Hepatocyte (in vitro differentiated cells): ENCODE measurements around the gene CA5B.

ENCODE experiments used
- EZH2 ChIP-seq: fragments of 200-600 bp; sonication (generic); IDR thresholded peaks from 2 replicates; pipeline ENCODE4 v1.6.1; 2016; ENCODE audit warnings: antibody characterized with exemption, mild to moderate bottlenecking, borderline replicate concordance
- TF ChIP-seq, protein P1 (sequence below): fragments of 200-600 bp; sonication (generic); IDR thresholded peaks from 2 replicates; pipeline ENCODE4 v1.5.1; 2016; ENCODE audit warnings: antibody characterized with exemption, mild to moderate bottlenecking; ENCODE audit not compliant: poor library complexity

DNA sequence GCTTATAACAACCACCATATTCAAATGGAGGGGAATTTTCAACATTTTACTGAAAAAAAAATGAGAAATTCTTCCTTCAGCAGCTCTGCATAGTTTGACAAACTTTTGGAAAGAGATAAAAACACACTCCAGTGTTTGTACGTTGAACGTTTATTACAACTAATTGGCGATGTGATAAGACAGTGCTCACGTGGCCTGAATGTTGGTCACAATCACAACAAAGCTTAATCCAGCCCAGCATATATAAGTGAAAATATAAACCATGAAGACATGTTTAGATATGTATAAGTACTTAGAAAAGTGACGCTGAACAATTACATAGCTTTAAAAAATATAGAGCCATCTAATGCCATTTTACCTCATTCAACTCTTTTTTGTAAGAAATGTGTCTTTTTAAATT is 87.9 kb downstream of the CA5B start:
- TF ChIP-seq EZH2 = no peak
- TF ChIP-seq, protein P1, sequence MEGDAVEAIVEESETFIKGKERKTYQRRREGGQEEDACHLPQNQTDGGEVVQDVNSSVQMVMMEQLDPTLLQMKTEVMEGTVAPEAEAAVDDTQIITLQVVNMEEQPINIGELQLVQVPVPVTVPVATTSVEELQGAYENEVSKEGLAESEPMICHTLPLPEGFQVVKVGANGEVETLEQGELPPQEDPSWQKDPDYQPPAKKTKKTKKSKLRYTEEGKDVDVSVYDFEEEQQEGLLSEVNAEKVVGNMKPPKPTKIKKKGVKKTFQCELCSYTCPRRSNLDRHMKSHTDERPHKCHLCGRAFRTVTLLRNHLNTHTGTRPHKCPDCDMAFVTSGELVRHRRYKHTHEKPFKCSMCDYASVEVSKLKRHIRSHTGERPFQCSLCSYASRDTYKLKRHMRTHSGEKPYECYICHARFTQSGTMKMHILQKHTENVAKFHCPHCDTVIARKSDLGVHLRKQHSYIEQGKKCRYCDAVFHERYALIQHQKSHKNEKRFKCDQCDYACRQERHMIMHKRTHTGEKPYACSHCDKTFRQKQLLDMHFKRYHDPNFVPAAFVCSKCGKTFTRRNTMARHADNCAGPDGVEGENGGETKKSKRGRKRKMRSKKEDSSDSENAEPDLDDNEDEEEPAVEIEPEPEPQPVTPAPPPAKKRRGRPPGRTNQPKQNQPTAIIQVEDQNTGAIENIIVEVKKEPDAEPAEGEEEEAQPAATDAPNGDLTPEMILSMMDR = no peak
